ENCODE measurements around the gene DYSF. TPM values are rescaled to one million over a fixed set of nuclear protein-coding genes. Genes with fewer than 3 reads are reported as not detected.

DYSF gene
- total and polyA plus RNA-seq, 3 donors from 2014 or later = 6.8 to 10.9 (median 8.9) TPM

DNA sequence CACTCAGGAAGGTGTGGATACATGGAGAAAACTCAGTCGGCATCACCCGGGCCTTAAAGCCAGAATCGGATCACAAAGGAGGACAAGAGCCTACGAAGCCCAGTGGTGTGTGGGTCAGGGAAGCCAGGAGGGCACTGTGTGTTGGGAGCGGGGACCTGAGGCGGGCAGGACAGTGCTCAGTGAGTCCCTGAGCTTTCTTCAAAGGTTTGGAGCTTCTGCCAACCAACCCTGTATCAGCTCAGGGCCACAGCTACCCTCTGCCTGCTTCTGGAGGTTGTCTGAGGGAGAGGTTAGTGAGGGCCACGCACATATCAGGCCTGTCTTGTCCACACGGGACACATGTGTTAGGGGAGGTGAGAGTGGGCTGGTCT, 52.4 kb downstream of the DYSF start:
- 85 to 87% methylated on average over 8 of the region's 8 CpGs for WGBS, 2 donors
- Histone ChIP-seq H3K4me3 (no peak overlapping the region), H3K9me3 (no peaks in the 10 kb centered on the region), H3K27me3 (no peaks in the 10 kb centered on the region), H3K27ac (no peak overlapping the region), H3K4me1 (no peaks in the 10 kb centered on the region), H3K36me3 (ENCODE audit: low read depth, missing control alignments) (no peaks in the 10 kb centered on the region)
- intact Hi-C loops (cut with DNase I; ENCODE audit: low total_unique reads) = no loop called here
- DNase-seq = no peak
- no peak for TF ChIP-seq POLR2A (IDR thresholded peaks at IDR 0.05)
- TF ChIP-seq, protein P1, sequence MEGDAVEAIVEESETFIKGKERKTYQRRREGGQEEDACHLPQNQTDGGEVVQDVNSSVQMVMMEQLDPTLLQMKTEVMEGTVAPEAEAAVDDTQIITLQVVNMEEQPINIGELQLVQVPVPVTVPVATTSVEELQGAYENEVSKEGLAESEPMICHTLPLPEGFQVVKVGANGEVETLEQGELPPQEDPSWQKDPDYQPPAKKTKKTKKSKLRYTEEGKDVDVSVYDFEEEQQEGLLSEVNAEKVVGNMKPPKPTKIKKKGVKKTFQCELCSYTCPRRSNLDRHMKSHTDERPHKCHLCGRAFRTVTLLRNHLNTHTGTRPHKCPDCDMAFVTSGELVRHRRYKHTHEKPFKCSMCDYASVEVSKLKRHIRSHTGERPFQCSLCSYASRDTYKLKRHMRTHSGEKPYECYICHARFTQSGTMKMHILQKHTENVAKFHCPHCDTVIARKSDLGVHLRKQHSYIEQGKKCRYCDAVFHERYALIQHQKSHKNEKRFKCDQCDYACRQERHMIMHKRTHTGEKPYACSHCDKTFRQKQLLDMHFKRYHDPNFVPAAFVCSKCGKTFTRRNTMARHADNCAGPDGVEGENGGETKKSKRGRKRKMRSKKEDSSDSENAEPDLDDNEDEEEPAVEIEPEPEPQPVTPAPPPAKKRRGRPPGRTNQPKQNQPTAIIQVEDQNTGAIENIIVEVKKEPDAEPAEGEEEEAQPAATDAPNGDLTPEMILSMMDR (IDR thresholded peaks at IDR 0.05) = no peak

DNA sequence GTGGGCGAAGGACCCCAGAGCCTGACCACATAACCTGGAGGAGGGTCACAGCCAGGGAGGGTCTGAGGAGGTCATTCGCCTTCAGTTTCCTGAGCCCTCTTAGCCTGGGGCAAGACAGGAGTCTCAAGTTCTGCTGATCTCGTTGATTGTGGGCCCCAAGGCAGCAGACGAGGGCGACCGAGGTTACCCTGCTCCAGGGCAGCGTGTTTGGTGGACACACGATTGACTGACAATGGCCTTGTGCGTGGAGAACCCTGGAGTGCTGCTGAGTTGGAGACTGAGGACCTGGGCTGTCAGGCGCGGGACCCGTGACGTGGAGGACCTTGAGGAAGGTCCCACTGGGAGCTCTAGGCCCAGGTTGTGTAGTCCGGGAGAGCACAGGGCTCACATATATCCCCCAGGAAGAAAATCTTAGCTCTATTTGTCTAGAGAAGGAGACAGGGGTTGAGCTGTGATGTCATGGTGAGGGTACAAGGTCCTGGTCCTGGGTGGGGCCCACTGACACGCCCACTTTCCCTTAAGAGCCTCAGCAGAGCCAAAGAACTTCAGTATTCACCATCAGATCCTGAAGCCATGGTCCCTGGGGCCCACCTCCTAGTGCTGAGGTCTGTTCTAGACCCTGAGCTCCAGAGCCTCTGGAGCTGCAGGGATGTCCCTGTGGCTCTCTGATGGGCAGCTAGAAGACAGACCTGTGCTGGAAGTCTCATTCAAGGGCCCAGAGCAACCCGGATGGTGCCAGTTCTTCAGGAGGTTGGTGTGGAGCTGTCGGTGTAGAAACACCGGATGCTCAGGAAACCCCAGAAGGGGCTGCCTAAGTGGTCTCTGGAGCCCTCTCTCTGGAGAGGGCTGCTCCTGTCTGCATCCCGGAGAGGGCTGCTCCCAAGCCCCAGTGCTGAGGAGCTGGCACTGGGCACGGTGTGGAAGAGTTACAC, 53.1 kb downstream of the DYSF start:
- intact Hi-C loops (cut with DNase I; ENCODE audit: low total_unique reads) = no loop called here

DNA sequence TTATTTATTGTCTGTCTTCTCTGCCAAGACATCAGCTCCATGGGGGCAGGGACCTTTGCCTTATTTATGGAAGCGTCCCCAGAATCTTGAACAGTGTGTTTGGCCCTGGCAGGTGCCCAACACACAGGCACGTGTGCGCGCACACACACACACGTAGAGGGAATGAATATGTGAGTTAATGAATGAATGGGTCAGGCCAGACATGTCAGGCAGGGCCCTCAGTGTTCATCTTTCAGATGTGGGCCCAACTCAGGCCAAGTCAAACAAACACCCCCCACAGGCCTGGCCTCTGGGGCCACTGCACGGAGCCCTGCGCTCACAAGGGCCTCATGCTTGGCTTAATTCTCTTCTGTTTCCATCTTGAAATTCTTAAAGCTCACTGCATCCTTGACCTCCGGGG, 54.1 kb downstream of the DYSF start:
- intact Hi-C loops (cut with DNase I; ENCODE audit: low total_unique reads) = no loop called here
- 80 to 83% methylated on average over 8 of the region's 8 CpGs for WGBS, 2 donors
- H3K9me3 ChIP-seq = no peaks in the 10 kb centered on the region
- no peak for TF ChIP-seq POLR2A (IDR thresholded peaks at IDR 0.05)
- TF ChIP-seq, protein P1 (IDR thresholded peaks at IDR 0.05) = no peak
- no peak overlapping the region for H3K27ac ChIP-seq
- no peak overlapping the region for H3K4me3 ChIP-seq
- H3K4me1 ChIP-seq = no peaks in the 10 kb centered on the region
- H3K27me3 ChIP-seq = no peaks in the 10 kb centered on the region
- DNase-seq = no peak
- H3K36me3 ChIP-seq (ENCODE audit: low read depth, missing control alignments) = no peaks in the 10 kb centered on the region

More for the DNA sequence above, 53.1 kb downstream of the DYSF start:
- no peaks in the 10 kb centered on the region for H3K36me3 ChIP-seq (ENCODE audit: low read depth, missing control alignments)
- no peaks in the 10 kb centered on the region for H3K4me1 ChIP-seq
- no peak overlapping the region for H3K27ac ChIP-seq
- 83 to 86% methylated on average over 12 to 19 of the region's 20 CpGs for WGBS, 2 donors
- H3K4me3 ChIP-seq = no peak overlapping the region
- no peak for DNase-seq
- no peaks in the 10 kb centered on the region for H3K27me3 ChIP-seq
- TF ChIP-seq, protein P1 (IDR thresholded peaks at IDR 0.05) = no peak
- no peak for TF ChIP-seq POLR2A (IDR thresholded peaks at IDR 0.05)
- no peaks in the 10 kb centered on the region for H3K9me3 ChIP-seq

DNA sequence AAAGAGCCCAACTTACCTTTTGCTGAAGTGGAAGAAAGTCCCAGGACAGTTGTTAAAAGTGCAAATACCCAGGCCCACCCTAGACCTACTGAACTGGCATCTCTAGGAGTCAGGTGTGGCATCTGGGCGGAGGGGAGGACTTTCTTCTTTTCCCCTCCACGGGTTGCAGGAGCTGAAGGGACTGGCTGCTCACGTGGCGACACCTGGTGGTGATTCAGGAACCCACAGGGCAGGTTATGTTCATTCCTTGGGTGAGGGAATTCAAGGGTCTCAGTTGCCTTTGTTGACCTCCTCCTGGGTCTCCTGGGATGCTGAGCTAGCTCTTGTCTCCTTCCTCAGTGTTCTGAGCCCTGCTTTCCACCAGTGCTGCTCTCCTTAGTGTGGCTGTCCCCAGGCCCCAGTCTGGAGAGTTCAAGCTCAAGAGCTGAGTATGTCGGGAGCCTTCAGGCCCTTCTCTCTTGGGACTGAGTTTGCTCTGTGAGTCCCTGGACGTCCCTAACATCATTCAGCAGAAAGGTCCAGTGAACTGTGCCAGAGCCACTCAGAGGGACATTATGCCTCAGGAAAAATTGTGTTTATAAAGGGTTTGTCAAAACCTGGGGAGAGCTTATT, 56.9 kb downstream of the DYSF start:
- Histone ChIP-seq H3K4me1 (no peaks in the 10 kb centered on the region), H3K9me3 (no peaks in the 10 kb centered on the region), H3K4me3 (no peak overlapping the region), H3K36me3 (ENCODE audit: low read depth, missing control alignments) (no peaks in the 10 kb centered on the region), H3K27ac (no peak overlapping the region), H3K27me3 (no peaks in the 10 kb centered on the region)
- 27 to 32% methylated on average over 6 of the region's 6 CpGs for WGBS, 2 donors
- TF ChIP-seq, protein P1 (IDR thresholded peaks at IDR 0.05) = peak; percentile 75 to 85 (median 83)
- no peak for TF ChIP-seq POLR2A (IDR thresholded peaks at IDR 0.05)
- DNase-seq = peak; percentile 82
- intact Hi-C loops (cut with DNase I; ENCODE audit: low total_unique reads) = loop anchor here (5.0 kb wide), 1 partner anchor 213 kb away; no protein-coding TSS in a partner anchor
